Nephron (organoid): ENCODE results near the gene ROBO3.
A peak's percentile ranks its signal among the peaks of the same experiment; 100 is the strongest.

Source experiments
- H3K27ac Mint-ChIP-seq, 3 experiments: 2 replicates each; pipeline ENCODE4 v1.8.0; 2020; ENCODE audit warnings: mixed read lengths in 3 of 3, mild to moderate bottlenecking in 2 of 3, moderate library complexity in 1 of 3
- H3K27me3 Mint-ChIP-seq: 2 replicates; pipeline ENCODE4 v1.8.0; 2021; ENCODE audit warnings: low read depth, mild to moderate bottlenecking, moderate library complexity, mixed read lengths
- H3K36me3 Mint-ChIP-seq: 2 replicates; pipeline ENCODE4 v1.8.0; 2020; ENCODE audit warnings: low read depth, mixed read lengths
- H3K4me1 Mint-ChIP-seq: 2 replicates; pipeline ENCODE4 v1.8.0; 2020; ENCODE audit warnings: mixed read lengths
- H3K4me3 Mint-ChIP-seq, 3 experiments: 2 replicates each; pipeline ENCODE4 v1.8.0; 2020; ENCODE audit warnings: mild to moderate bottlenecking in 3 of 3, mixed read lengths in 3 of 3, moderate library complexity in 2 of 3
- H3K9me3 Mint-ChIP-seq: 2 replicates; pipeline ENCODE4 v1.8.0; 2020; ENCODE audit warnings: mixed read lengths
- TF ChIP-seq, protein P1 (sequence below), 3 experiments: fragments of 200-600 bp; sonication (generic); IDR thresholded peaks; one replicate each; pipeline ENCODE4 v1.5.0; 2021; ENCODE audit warnings: antibody characterized with exemption in 3 of 3; ENCODE audit not compliant: unreplicated experiment in 3 of 3

Gene ROBO3

GRCh38 chr11:124829986-124830385, 35.2 kb upstream of the ROBO3 start:
- Mint-ChIP-seq H3K27ac (no peak overlapping the region), H3K36me3 (no peaks in the 10 kb centered on the region), H3K9me3 (no peaks in the 10 kb centered on the region), H3K4me1 (peaks cover 6% of the 10 kb centered on the region), H3K27me3 (peaks cover 21% of the 10 kb centered on the region), H3K4me3 (no peak overlapping the region)
- TF ChIP-seq, protein P1, sequence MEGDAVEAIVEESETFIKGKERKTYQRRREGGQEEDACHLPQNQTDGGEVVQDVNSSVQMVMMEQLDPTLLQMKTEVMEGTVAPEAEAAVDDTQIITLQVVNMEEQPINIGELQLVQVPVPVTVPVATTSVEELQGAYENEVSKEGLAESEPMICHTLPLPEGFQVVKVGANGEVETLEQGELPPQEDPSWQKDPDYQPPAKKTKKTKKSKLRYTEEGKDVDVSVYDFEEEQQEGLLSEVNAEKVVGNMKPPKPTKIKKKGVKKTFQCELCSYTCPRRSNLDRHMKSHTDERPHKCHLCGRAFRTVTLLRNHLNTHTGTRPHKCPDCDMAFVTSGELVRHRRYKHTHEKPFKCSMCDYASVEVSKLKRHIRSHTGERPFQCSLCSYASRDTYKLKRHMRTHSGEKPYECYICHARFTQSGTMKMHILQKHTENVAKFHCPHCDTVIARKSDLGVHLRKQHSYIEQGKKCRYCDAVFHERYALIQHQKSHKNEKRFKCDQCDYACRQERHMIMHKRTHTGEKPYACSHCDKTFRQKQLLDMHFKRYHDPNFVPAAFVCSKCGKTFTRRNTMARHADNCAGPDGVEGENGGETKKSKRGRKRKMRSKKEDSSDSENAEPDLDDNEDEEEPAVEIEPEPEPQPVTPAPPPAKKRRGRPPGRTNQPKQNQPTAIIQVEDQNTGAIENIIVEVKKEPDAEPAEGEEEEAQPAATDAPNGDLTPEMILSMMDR (IDR thresholded peaks at IDR 0.05; ENCODE audit: unreplicated experiment in 3 of 3): no peak

DNA sequence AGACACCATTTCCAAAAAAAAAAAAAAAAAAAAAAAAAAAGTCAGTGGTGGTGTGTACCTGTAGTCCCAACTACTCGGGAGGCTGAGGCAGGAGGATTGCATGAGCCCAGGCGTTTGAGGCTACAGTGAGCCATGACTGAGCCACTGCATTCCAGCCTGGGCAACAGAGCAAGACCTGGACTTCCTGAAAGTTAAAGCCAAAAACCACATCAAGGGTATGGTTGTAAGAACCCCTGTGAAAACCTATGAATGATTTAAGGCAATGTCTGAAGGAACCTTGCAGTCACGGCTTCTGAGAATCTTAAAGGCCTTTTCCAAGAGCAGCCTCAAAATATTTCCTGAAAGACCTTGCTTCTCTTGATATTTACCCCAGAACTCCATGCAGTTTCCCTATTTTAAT, 34.5 kb upstream of the ROBO3 start:
- peaks cover 23% of the 10 kb centered on the region for H3K27me3 Mint-ChIP-seq
- H3K27ac Mint-ChIP-seq: no peak overlapping the region
- no peaks in the 10 kb centered on the region for H3K9me3 Mint-ChIP-seq
- TF ChIP-seq, protein P1 (IDR thresholded peaks at IDR 0.05; ENCODE audit: unreplicated experiment in 3 of 3): no peak
- peaks cover 6% of the 10 kb centered on the region for H3K4me1 Mint-ChIP-seq
- no peaks in the 10 kb centered on the region for H3K36me3 Mint-ChIP-seq
- no peak overlapping the region for H3K4me3 Mint-ChIP-seq

- Mint-ChIP-seq H3K27me3 (peaks cover 23% of the 10 kb centered on the region), H3K9me3 (no peaks in the 10 kb centered on the region), H3K4me3 (no peak overlapping the region), H3K36me3 (no peaks in the 10 kb centered on the region), H3K27ac (no peak overlapping the region), H3K4me1 (peaks cover 11% of the 10 kb centered on the region)
- TF ChIP-seq, protein P1 (IDR thresholded peaks at IDR 0.05; ENCODE audit: unreplicated experiment in 3 of 3): no peak
These were observed 33.3 kb upstream of the ROBO3 start for GRCh38 chr11:124831897-124832296.

DNA sequence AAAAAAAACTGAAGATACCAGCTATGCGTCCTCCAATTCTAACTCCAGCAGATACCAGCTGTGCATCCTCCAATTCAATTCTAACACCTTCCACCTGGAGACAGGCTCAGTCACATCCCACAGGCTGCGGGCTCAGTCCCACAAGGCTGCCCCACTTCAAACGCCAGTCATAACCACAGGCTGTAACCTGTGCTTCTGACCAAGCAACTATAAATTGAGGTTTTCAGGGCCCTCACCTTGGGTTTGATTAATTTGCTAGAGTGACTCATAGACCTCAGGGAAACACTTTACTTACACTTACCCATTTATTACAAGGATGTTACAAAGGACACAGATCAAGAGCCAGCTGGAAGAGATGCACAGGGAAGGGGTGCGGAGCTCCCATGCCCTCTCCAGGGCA, 32.7 kb upstream of the ROBO3 start:
- TF ChIP-seq, protein P1 (IDR thresholded peaks at IDR 0.05; ENCODE audit: unreplicated experiment in 3 of 3): no peak

DNA sequence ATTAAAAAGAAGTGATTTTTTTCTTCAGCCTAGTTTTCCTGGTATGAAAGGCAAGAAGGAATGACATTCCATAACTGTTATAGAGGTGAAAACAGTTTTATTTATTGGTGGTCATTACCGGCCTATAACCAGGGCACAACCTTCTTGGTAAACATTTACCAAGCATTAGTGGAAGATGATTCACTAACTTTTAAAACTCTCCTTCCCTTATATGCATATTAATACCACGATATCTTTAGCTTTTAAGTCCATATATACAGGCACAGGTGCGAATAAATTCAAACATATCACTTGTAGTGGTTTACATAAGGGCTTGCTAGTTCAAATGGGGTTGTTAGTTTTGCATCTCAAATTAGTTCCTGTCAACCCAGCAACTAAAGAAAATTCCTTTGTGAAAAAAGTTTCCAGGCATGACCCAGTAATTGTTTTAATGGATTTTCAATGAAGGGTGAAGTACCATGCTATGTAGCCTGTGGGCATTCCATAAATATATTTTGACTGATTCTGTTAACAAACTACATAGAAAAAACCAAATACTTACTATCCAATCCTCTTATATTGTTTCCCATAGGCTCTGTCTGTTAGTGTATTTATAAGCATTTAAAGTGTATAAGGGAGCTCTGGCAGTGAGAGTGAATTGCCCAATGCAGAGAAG, 30.6 kb upstream of the ROBO3 start:
- Mint-ChIP-seq H3K4me1 (peaks cover 29% of the 10 kb centered on the region), H3K36me3 (no peaks in the 10 kb centered on the region), H3K9me3 (no peaks in the 10 kb centered on the region), H3K27me3 (peaks cover 38% of the 10 kb centered on the region), H3K4me3 (no peak overlapping the region), H3K27ac (peak overlapping the region in 2 of 3 experiments; percentile 30 to 67)
- TF ChIP-seq, protein P1 (IDR thresholded peaks at IDR 0.05; ENCODE audit: unreplicated experiment in 3 of 3): no peak

More for the DNA sequence above, 32.7 kb upstream of the ROBO3 start:
- Mint-ChIP-seq H3K27me3 (peaks cover 25% of the 10 kb centered on the region), H3K36me3 (no peaks in the 10 kb centered on the region), H3K27ac (no peak overlapping the region), H3K4me1 (peaks cover 18% of the 10 kb centered on the region), H3K4me3 (no peak overlapping the region), H3K9me3 (no peaks in the 10 kb centered on the region)

DNA sequence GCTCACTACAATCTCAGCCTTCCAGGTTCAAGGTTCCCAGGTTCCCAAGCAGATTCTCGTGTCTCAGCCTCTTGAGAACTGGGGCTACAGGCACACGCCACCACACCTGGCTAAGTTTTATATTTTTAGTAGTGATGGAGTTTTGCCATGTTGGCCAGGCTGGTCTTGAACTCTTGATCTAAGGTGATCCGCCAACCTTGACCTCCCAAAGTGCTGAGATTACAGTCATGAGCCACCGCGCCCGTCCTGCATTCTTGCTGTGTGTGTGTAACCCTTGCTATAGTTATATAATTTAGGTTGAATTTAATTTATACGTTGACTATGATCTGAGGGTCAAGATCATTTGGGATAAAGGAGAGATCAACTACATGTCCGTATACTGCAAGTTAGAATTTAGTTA, 29.3 kb upstream of the ROBO3 start:
- Mint-ChIP-seq H3K27ac (peak overlapping the region; percentile 85 to 94 (median 88)), H3K36me3 (no peaks in the 10 kb centered on the region), H3K27me3 (peaks cover 32% of the 10 kb centered on the region), H3K4me3 (peak overlapping the region; percentile 73 to 77 (median 74)), H3K9me3 (no peaks in the 10 kb centered on the region), H3K4me1 (peaks cover 29% of the 10 kb centered on the region)
- TF ChIP-seq, protein P1 (IDR thresholded peaks at IDR 0.05; ENCODE audit: unreplicated experiment in 3 of 3): no peak
